H1 (cell line): ENCODE results near the gene TTLL9. TPM values are rescaled to one million over a fixed set of nuclear protein-coding genes. Genes with fewer than 3 reads are reported as not detected.

Experiments
- ATF3 ChIP-seq: IDR thresholded peaks from 2 replicates; pipeline ENCODE4 v1.6.1; 2011; ENCODE audit warnings: low read depth, mild to moderate bottlenecking, low read length; ENCODE audit not compliant: insufficient read depth
- CHD7 ChIP-seq: fragments of 300-600 bp; sonication (generic); IDR thresholded peaks from 2 replicates; pipeline ENCODE4 v1.7.1; 2012; ENCODE audit warnings: low read length, moderate library complexity, mild to moderate bottlenecking, inconsistent platforms; ENCODE audit not compliant: insufficient replicate concordance
- RNF2 ChIP-seq: fragments of 200-900, 300-1000 bp; sonication (generic); IDR thresholded peaks from 2 replicates; pipeline ENCODE4 v1.7.1; 2016; ENCODE audit warnings: borderline replicate concordance, low read depth, mild to moderate bottlenecking, antibody characterized with exemption, low read length; ENCODE audit not compliant: poor library complexity, severe bottlenecking; ENCODE audit errors: missing control alignments
- polyA plus RNA-seq, 7 experiments: library from polyadenylated mRNA; depleted of rRNA in 3 of 7; stranded (reverse) in 5 of 7; unstranded in 2 of 7; fragments of >200 nt in 5 of 7; fragments of 200-250 nt in 2 of 7; gene quantifications; 1 replicate in 5 of 7; 2 replicates in 1 of 7; 4 replicates in 1 of 7; pipeline versions ENCODE4 v1.2.1 to v1.2.3, GENCODE V29; 2011 to 2013; ENCODE audit warnings: missing spikeins in 2 of 7, mixed read lengths in 2 of 7
- total RNA-seq: library from RNA; stranded (reverse); fragmentation: NEBNext Ultra II Directional; extraction: Animal tissue kit (Norgen Biotek cat#: 25700); gene quantifications from 2 replicates; pipeline ENCODE4 v1.2.1, GENCODE V29; 2021

TTLL9 gene
- total and polyA plus RNA-seq, 2 of the 8 experiments (the other 6 are each of a cell fraction or from before 2014, with no cell fraction given): 0.06 TPM; not detected in 1

GRCh38 chr20:31975874-31976273 is 105.4 kb downstream of the TTLL9 start (continued):
- TF ChIP-seq CHD7: no peak
- no peak for TF ChIP-seq ATF3
- no peak for TF ChIP-seq RNF2
